Neuron (in vitro differentiated cells): ENCODE results near the gene SPTAN1.
"Not testable (repeated sequence)": the region's sequence is repeated elsewhere in the genome, so short reads cannot be mapped to it uniquely, and the experiment has no call there.

ENCODE experiments used
- H2AFZ ChIP-seq: one replicate; pipeline ENCODE4 v1.6.1; 2013; ENCODE audit warnings: low read depth, mild to moderate bottlenecking, inconsistent platforms, low read length, moderate library complexity
- H3K27me3 ChIP-seq: one replicate; pipeline ENCODE4 v1.6.1; 2013; ENCODE audit warnings: low read length; ENCODE audit not compliant: insufficient read depth
- H3K36me3 ChIP-seq: one replicate; pipeline ENCODE4 v1.6.1; 2013; ENCODE audit warnings: low read length; ENCODE audit not compliant: insufficient read depth
- H3K4me1 ChIP-seq: one replicate; pipeline ENCODE4 v1.6.1; 2013; ENCODE audit warnings: low read length; ENCODE audit not compliant: insufficient read depth
- H3K4me3 ChIP-seq: 2 replicates; pipeline ENCODE4 v1.5.1; 2013; ENCODE audit warnings: mild to moderate bottlenecking, low read length, moderate library complexity
- H3K9me3 ChIP-seq: one replicate; pipeline ENCODE4 v1.6.1; 2013; ENCODE audit warnings: low read length

SPTAN1 gene

DNA sequence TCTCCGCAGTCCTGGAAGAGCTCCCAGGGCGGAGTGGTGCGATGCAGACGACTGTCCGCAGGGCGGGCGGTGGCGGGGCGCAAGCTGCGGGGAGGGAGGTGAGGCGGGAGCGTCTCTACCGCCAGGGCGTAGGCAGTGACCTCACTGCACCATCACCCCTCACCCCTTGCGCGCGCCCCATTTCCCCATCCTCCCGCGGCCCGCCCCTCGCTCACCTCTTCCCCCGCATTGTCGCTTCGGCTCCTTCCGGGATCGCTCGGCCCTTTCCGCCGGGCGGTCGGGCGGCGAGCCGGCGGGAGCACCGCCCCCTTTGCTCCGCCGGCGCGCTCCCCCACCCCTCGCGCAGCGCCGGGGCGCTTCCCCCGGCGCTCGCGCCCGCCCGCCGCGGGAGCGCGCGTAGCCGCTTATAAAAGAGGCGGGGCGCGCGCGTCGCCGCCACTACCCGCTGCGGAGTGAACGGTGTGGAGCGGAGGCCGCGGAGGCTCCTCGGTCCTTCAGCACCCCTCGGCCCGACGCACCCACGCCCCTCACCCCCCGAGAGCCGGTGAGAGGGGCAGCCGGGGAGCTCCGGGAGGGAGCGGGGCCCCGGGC is at the start of gene SPTAN1:
Gene SPTAN1, plus strand, starts transcription at position 435 of the 591 bp plus-strand sequence. CDS start 14,154 bp downstream, outside the sequence.
- Histone ChIP-seq H3K36me3 (peaks cover 2% of the 10 kb centered on the region), H3K4me3 (peak within 1 kb of the TSS; percentile 87), H2AFZ (peak within 1 kb of the TSS; percentile 90), H3K27me3 (no peaks in the 10 kb centered on the region), H3K4me1 (peaks cover 46% of the 10 kb centered on the region), H3K9me3 (no peaks in the 10 kb centered on the region)

DNA sequence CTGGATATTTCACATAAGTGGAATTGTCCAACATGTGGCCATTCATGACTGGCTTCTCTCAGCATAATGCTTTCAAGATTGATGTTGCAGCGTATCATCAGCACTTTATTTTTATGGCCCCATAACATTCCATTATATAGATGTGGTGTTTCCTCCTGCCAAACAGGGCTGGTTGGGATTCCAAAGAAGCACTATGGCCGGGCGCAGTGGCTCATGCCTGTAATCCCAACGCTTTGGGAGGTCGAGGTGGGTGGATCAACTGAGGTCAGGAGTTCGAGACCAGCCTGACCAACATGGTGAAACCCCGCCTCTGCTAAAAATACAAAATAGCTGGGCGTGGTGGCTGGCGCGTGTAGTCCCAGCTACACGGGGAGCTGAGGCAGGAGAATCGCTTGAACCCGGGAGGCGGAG is 49.0 kb upstream of the SPTAN1 start:
- H3K36me3 ChIP-seq = peaks cover 30% of the 10 kb centered on the region
- H3K27me3 ChIP-seq, H3K9me3 ChIP-seq, H2AFZ ChIP-seq, H3K4me3 ChIP-seq, H3K4me1 ChIP-seq: not testable (repeated sequence)

DNA sequence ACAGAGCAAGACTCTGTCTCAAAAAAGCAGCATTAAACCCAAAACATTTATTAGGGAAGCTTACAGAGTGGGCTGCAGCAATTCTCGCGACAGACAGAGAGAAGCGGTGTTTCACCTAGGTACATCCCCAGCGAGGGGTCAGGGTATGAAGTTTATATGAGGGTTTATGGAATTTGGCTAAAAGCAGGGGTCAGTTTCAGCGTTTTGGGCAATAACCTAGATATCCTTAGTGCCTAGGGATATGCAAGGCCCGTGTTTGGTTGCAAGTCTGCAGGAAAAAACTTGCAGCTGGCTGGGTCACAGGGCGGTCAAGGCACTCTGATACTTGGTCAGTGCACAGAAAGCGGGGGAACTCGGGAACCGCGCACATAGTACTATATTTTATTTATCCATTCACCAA is 48.5 kb upstream of the SPTAN1 start:
- H3K36me3 ChIP-seq = peaks cover 27% of the 10 kb centered on the region
- H3K9me3 ChIP-seq = no peaks in the 10 kb centered on the region
- H3K4me1 ChIP-seq = peaks cover 9% of the 10 kb centered on the region
- H3K27me3 ChIP-seq = no peaks in the 10 kb centered on the region
- H2AFZ ChIP-seq = no peak overlapping the region
- H3K4me3 ChIP-seq = peak overlapping the region; percentile 80

DNA sequence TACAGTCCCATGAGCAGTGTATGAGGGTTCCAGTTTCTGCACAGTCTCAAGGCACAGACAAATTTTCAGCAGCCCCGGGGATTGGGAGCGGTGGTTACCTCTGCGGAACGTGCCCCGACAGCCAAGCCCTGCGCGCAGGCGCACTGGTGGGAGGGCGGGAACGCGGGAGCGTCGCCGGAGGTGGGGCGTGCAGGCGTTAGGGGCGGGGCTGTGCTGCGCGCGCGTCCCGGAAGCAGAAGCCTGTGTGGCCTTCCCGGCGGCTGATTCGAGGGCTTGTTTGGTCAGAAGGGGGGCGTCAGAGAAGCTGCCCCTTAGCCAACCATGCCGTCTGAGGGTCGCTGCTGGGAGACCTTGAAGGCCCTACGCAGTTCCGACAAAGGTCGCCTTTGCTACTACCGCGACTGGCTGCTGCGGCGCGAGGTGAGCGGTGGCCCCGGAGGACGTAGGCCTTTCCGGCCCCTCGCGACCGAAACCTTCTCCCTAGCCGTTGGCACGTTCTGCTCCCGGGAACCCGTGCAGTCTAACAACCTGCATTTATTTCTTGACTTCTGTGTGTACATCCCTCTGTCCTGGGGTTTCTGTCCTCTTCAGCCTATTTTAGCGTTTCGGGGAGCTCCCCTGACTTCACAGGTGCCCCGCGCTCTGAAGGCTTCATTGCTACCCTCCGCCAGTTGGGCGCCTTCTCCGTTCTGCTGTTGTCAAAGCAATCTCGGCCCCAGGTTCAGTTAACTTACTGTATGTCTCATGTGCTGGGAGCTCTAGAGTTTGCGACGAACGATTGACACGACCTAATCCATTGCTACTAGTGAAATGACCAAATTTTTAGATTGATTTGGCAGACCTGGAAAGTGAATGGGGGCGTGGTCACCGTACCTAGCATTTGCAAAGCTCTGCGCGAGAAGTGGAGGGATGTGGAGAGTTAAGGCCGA is 47.6 kb upstream of the SPTAN1 start, which contains the start of gene GLE1:
Gene GLE1, plus strand, starts transcription at position 235 of the 929 bp plus-strand sequence. Its CDS starts 87 bp downstream, at position 322.
- Histone ChIP-seq H3K4me1 (peaks cover 9% of the 10 kb centered on the region), H3K4me3 (peak within 1 kb of the TSS; percentile 80), H3K36me3 (peaks cover 28% of the 10 kb centered on the region), H2AFZ (peak within 1 kb of the TSS; percentile 85), H3K9me3 (no peaks in the 10 kb centered on the region), H3K27me3 (no peaks in the 10 kb centered on the region)

DNA sequence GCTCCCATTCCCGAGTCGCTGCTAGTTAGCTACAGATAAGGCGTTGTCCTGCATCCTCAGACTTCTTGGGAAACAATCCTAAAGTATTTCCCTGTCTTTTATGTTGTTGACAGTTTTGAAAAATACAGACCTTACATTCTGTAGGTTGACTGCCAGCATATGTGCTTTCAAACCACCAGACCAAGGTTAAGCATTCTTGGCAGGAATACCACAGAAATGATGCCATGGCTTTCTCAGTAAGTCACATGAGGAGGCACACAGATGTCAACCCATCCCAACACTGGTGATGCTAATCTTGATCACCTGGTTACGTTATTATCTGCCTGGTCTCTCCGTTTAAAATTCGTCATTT is 47.0 kb upstream of the SPTAN1 start:
- no peak overlapping the region for H2AFZ ChIP-seq
- H3K36me3 ChIP-seq = peaks cover 25% of the 10 kb centered on the region
- H3K9me3 ChIP-seq = no peaks in the 10 kb centered on the region
- no peaks in the 10 kb centered on the region for H3K27me3 ChIP-seq
- peaks cover 9% of the 10 kb centered on the region for H3K4me1 ChIP-seq
- H3K4me3 ChIP-seq = peak overlapping the region; percentile 80

DNA sequence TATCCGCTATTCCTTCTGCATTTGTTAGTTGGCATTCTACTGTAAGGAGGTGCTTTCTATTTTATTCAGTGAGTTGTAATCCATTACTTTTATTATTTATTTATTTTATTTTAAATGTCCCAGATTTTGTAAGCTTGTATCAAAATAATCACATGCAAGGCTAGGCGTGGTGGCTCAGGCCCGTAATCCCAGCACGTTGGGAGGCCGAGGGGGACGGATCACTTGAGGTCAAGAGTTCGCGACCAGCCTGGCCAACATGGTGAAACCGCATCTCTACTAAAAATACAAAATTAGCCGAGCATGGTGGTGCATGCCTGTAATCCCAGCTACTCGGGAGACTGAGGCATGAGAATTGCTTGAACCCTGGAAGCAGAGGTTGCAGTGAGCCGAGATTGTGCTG is 46.5 kb upstream of the SPTAN1 start:
- peak overlapping the region; percentile 80 for H3K4me3 ChIP-seq

DNA sequence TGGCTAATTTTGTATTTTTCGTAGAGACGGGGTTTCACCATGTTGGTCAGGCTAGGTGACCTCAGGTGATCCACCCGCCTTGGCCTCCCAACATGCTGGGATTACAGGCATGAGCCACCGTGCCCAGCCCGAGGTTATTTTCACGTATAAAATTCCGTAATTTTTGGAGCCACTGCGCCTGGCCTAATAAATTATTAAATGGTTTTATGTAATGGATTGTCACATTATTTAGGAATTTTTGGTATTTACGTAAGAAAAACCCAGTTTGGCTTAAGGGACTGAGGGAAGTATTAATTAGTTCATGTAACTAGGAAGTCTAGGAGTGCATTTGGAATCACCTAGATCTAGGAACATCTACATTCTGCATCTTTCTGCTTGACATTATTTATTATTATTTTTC is 39.6 kb upstream of the SPTAN1 start:
- H3K27me3 ChIP-seq = no peaks in the 10 kb centered on the region
- no peak overlapping the region for H3K4me3 ChIP-seq
- H3K9me3 ChIP-seq = no peaks in the 10 kb centered on the region
- H3K4me1 ChIP-seq = no peaks in the 10 kb centered on the region
- no peak overlapping the region for H2AFZ ChIP-seq
- peaks cover 50% of the 10 kb centered on the region for H3K36me3 ChIP-seq

More for the DNA sequence above, 46.5 kb upstream of the SPTAN1 start:
- not testable (repeated sequence) for H3K9me3 ChIP-seq, H2AFZ ChIP-seq, H3K27me3 ChIP-seq, H3K4me1 ChIP-seq
- H3K36me3 ChIP-seq = peaks cover 20% of the 10 kb centered on the region

DNA sequence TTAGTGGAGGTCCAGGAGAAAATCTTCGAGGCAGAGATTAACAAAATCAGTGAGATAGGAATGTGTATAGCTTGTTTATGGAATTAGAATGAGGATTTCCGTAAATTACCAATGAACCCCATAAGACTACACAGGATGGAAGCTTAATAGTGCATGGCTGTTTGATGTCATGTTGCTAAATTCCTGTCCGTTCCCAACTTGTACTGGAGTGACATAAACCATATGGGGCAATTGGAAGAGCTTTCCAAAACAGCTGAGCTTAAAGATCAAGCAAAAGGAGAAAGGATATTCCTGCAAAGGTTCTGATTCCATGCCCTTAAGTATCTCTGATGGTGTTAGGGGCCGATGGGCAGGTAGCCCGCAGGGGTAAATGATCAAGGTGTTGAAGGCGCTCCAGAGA is 30.4 kb upstream of the SPTAN1 start:
- Histone ChIP-seq H3K9me3 (no peaks in the 10 kb centered on the region), H2AFZ (no peak overlapping the region), H3K4me1 (no peaks in the 10 kb centered on the region), H3K4me3 (no peak overlapping the region), H3K36me3 (peaks cover 53% of the 10 kb centered on the region), H3K27me3 (no peaks in the 10 kb centered on the region)

DNA sequence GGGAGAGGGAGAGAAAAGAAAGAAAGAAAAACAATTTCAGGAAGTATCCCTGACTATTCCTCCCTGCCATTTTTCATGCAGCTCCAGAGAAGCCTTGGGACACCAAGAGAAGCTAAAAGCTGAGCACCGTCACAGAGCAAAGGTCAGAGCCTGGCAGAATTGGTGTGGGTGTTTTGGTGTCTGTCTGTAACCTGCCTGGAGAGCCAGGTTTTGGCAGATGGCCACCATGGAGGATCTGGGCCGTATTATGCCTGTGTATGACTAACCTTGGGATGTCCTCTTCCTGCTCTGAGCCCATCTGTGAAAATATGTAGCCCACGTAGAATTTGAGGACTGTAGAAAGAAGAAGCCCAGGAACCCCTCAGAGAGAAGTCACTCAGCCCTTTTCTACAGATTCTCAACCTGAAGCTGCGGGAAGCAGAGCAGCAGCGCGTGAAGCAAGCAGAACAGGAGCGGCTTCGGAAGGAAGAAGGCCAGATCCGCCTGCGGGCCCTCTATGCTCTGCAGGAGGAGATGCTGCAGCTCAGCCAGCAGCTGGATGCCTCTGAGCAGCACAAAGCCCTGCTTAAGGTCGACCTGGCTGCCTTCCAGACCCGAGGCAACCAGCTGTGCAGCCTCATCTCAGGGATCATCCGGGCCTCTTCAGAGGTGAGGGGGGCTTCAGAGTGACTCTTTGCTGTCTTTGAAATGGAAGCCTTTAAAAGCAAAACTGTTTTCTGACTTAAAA is 29.0 kb upstream of the SPTAN1 start:
- H2AFZ ChIP-seq = no peak overlapping the region
- H3K4me1 ChIP-seq = no peaks in the 10 kb centered on the region
- H3K27me3 ChIP-seq = no peaks in the 10 kb centered on the region
- no peak overlapping the region for H3K4me3 ChIP-seq
- H3K36me3 ChIP-seq = peaks cover 48% of the 10 kb centered on the region
- no peaks in the 10 kb centered on the region for H3K9me3 ChIP-seq

DNA sequence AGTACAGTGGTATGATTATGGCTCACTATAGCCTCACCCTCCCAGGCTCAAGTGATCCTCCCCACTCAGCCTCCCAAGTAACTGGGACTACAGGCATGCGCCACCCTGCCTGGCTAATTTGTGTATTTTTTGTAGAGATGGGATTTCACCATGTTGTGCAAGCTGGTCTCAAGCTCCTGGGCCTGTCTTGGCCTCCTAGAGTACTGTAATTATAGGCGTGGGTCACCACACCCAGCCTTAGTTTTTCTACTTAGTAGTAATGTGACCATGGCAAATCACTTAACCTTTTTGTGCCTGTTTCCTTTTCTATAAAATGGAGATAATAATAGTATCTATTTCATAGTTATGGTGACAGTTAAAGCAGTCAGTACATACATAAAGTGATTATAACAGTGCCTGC is 25.7 kb upstream of the SPTAN1 start:
- Histone ChIP-seq H3K9me3 (no peaks in the 10 kb centered on the region), H3K4me1 (no peaks in the 10 kb centered on the region), H3K4me3 (no peak overlapping the region), H3K27me3 (no peaks in the 10 kb centered on the region), H2AFZ (no peak overlapping the region), H3K36me3 (peaks cover 62% of the 10 kb centered on the region)

DNA sequence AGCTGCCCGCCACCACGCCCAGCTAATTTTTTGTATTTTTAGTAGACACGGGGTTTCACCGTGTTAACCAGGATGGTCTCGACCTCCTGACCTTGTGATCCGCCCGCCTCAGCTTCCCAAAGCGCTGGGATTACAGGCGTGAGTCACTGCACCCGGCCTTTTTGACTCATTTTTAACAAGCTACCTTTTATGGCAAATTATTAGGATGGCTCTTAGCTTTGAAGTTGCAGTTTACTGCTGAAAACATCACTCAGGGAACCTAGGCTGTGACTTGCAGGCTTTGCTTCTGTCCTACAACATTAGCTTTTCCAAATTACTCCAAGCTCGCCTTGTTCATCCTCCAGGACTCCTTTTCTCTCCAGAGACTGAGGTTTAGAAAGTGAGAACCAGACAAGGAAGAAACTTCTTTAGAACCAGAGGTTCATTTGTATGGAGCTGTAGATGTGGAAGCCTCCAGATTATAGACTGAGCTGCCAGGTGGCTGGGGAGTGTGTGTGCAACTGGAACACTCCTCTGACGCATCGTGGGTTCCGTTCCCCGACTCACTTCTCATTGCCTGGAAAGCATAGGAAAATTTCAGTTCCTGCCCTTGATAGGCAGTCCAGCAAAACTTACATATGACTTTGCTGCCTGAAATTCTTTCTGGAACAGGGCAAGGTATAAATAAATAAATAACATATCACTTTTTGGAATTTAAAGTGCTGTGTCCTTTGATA is 23.8 kb upstream of the SPTAN1 start:
- no peak overlapping the region for H3K4me3 ChIP-seq
- H3K36me3 ChIP-seq = peaks cover 60% of the 10 kb centered on the region
- H2AFZ ChIP-seq = no peak overlapping the region
- no peaks in the 10 kb centered on the region for H3K9me3 ChIP-seq
- H3K27me3 ChIP-seq = no peaks in the 10 kb centered on the region
- H3K4me1 ChIP-seq = no peaks in the 10 kb centered on the region

DNA sequence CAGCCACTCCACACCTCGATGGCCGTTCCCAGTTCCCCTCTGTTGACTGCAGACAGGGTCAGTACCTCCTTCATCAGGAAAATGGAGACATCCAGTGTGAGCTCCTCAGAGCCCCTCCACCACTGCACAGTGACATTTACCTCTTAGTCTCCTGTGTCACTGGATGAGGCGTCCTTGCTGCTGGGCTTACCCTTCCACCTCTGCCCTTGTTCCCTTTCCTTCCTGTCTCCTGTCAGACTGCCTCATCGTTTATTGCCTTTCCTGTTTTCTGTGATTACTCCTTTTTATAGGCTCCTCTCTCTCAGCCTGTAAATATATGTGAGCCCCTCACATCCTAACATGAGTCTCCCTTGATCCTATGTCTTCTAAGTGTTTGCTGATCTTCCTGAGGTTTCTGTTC is 23.2 kb upstream of the SPTAN1 start:
- Histone ChIP-seq H3K4me3 (no peak overlapping the region), H3K27me3 (no peaks in the 10 kb centered on the region), H3K4me1 (no peaks in the 10 kb centered on the region), H3K36me3 (peaks cover 63% of the 10 kb centered on the region), H2AFZ (no peak overlapping the region), H3K9me3 (no peaks in the 10 kb centered on the region)
